Mucosa of stomach (tissue), 1 donor: ENCODE results near the gene NCKAP5.

ENCODE experiments used
- H3K27me3 ChIP-seq: one replicate; pipeline ENCODE4 v1.7.0; 2013; ENCODE audit warnings: mild to moderate bottlenecking, low read length; ENCODE audit not compliant: control insufficient read depth, insufficient read depth
- H3K36me3 ChIP-seq: one replicate; pipeline ENCODE4 v1.7.0; 2013; ENCODE audit warnings: low read length; ENCODE audit not compliant: control insufficient read depth, insufficient read depth
- H3K4me1 ChIP-seq: one replicate; pipeline ENCODE4 v1.7.0; 2013; ENCODE audit warnings: mild to moderate bottlenecking, low read length; ENCODE audit not compliant: control insufficient read depth, insufficient read depth
- H3K4me3 ChIP-seq: one replicate; pipeline ENCODE4 v1.7.0; 2013; ENCODE audit warnings: low read length
- H3K9ac ChIP-seq: one replicate; pipeline ENCODE4 v1.7.0; 2013; ENCODE audit warnings: mild to moderate bottlenecking, low read length, moderate library complexity
- H3K9me3 ChIP-seq: one replicate; pipeline ENCODE4 v1.7.0; 2013; ENCODE audit warnings: mild to moderate bottlenecking, low read length, moderate library complexity; ENCODE audit not compliant: control insufficient read depth
- donor health status: Pancreatic carcinoma.

Gene NCKAP5

DNA sequence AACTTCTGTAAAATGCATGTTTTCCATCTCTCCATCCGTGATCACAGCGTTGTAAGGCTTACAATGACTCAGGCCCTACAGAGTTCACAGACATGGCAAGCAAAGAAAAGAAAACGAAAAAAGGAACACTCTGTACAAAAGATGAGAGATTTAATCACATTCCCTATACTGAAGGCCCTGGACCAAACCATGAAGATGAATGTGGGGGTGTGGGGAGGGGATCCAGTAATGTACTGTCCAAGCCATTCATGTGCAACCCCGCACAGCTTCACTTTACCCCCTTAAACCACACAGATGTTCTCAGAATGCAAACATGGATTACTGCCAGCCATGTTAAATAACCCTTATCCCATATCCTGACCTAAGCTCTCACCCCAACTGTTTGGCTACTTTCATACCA, 391.1 kb downstream of the NCKAP5 start:
- H3K36me3 ChIP-seq = no peaks in the 10 kb centered on the region
- no peaks in the 10 kb centered on the region for H3K27me3 ChIP-seq
- no peaks in the 10 kb centered on the region for H3K9me3 ChIP-seq
- H3K9ac ChIP-seq = no peak overlapping the region
- H3K4me3 ChIP-seq = no peak overlapping the region
- H3K4me1 ChIP-seq = no peaks in the 10 kb centered on the region

GRCh38 chr2:133175926-133176325, 392.3 kb downstream of the NCKAP5 start:
- H3K9ac ChIP-seq = no peak overlapping the region

GRCh38 chr2:133173224-133173623, 395.0 kb downstream of the NCKAP5 start:
- no peak overlapping the region for H3K9ac ChIP-seq
- no peaks in the 10 kb centered on the region for H3K4me1 ChIP-seq
- H3K27me3 ChIP-seq = no peaks in the 10 kb centered on the region
- no peak overlapping the region for H3K4me3 ChIP-seq
- H3K36me3 ChIP-seq = no peaks in the 10 kb centered on the region
- no peaks in the 10 kb centered on the region for H3K9me3 ChIP-seq

More at GRCh38 chr2:133175926-133176325, 392.3 kb downstream of the NCKAP5 start:
- H3K9me3 ChIP-seq = no peaks in the 10 kb centered on the region
- no peak overlapping the region for H3K4me3 ChIP-seq
- H3K36me3 ChIP-seq = no peaks in the 10 kb centered on the region
- no peaks in the 10 kb centered on the region for H3K27me3 ChIP-seq
- H3K4me1 ChIP-seq = no peaks in the 10 kb centered on the region

GRCh38 chr2:133171393-133172004, 396.8 kb downstream of the NCKAP5 start:
- no peaks in the 10 kb centered on the region for H3K36me3 ChIP-seq
- no peaks in the 10 kb centered on the region for H3K9me3 ChIP-seq
- no peaks in the 10 kb centered on the region for H3K4me1 ChIP-seq
- H3K4me3 ChIP-seq = no peak overlapping the region
- no peak overlapping the region for H3K9ac ChIP-seq
- H3K27me3 ChIP-seq = no peaks in the 10 kb centered on the region

DNA sequence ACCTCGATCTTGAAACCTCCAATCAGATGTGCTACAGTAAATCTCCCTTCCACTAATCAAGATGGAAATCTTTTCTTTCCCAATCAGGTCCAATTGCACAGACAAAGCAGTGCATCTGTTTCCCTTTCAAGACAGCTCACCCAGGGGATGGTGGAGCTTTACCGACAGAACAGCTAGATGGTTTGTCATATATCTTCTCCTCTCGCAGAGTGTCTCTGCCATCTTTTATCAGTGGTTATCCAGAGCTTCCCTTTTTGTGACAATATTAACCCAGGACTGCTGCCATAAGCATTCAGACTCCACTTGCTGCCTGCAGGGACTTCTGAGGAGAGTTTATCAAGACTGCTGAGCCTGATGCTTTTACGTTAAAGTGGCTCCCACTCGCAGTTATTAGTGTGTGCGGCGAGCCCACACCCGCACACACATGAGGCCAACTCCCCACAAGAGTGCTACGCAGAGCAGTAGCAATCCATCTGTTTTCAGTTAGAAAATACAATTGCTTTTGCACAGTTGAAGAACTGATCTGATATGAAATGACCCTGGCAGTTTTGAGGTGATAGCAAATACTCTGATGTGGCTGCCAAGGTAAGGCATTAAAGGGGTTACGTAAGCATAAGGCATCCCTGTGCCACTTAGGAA, 398.9 kb downstream of the NCKAP5 start:
- H3K4me3 ChIP-seq = no peak overlapping the region
- no peaks in the 10 kb centered on the region for H3K27me3 ChIP-seq
- H3K36me3 ChIP-seq = no peaks in the 10 kb centered on the region
- no peaks in the 10 kb centered on the region for H3K9me3 ChIP-seq
- H3K9ac ChIP-seq = no peak overlapping the region
- H3K4me1 ChIP-seq = no peaks in the 10 kb centered on the region

DNA sequence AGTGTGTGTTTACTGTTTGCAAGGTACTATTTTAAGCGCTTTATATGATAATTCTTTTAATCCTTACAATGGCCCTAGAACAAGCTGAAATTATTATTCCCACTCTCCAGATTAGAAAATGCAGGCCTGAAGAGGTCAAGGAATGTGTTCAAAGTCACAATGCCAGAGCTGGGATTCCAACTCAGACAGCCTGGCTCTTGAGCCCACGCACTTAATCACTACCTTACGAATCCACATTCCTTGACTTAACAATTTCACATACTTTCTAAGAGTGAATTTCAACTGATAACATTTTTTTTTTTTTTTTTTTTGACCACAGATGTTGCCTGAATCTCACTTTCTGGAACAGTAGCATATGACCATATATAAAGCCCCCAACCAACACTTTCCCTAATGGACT, 400.3 kb downstream of the NCKAP5 start:
- no peaks in the 10 kb centered on the region for H3K27me3 ChIP-seq
- no peaks in the 10 kb centered on the region for H3K9me3 ChIP-seq

DNA sequence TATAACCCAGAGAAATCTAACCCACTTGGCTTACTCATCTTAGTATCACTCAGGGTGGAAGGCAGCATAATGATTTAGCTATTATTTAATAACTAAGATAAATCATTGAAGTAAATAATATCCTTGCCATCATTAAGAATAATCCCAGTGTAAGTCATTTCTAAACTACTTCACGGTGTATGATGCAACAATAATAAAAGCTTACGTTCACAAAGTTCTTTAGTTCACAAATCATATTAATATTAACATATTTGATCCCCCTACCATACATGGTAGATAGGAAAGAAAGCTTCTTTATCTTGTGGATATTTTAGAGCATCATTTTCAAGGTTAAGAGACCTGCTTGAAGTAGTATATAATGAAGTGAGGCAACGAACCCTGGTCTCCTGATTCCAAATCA, 401.0 kb downstream of the NCKAP5 start:
- Histone ChIP-seq H3K4me3 (no peak overlapping the region), H3K27me3 (no peaks in the 10 kb centered on the region), H3K9me3 (no peaks in the 10 kb centered on the region), H3K9ac (no peak overlapping the region), H3K36me3 (no peaks in the 10 kb centered on the region), H3K4me1 (no peaks in the 10 kb centered on the region)

More for the DNA sequence above, 400.3 kb downstream of the NCKAP5 start:
- Histone ChIP-seq H3K4me3 (no peak overlapping the region), H3K9ac (no peak overlapping the region), H3K4me1 (no peaks in the 10 kb centered on the region), H3K36me3 (no peaks in the 10 kb centered on the region)

DNA sequence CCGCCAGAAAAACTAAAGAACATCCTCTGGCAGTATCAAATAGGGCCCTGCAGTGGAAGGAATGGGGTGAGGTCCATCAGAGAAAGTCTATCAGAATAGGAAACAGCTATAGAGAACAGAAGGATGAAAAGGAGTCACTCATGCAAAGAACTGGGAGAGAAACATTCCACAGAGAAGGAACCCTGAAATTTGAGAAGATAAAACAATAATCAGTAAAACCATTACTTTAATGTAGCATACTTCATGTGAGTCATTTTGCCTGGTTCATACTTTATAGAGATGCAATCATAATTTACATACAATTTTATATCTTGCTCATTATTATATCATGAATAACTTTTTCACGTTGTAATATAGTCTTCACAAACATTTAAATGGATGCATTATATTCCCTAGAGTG, 402.2 kb downstream of the NCKAP5 start:
- no peaks in the 10 kb centered on the region for H3K9me3 ChIP-seq
- no peak overlapping the region for H3K4me3 ChIP-seq
- no peak overlapping the region for H3K9ac ChIP-seq
- H3K36me3 ChIP-seq = no peaks in the 10 kb centered on the region
- H3K4me1 ChIP-seq = no peaks in the 10 kb centered on the region
- H3K27me3 ChIP-seq = no peaks in the 10 kb centered on the region

- Histone ChIP-seq H3K9me3 (no peaks in the 10 kb centered on the region), H3K4me3 (no peak overlapping the region), H3K9ac (no peak overlapping the region), H3K27me3 (no peaks in the 10 kb centered on the region), H3K36me3 (no peaks in the 10 kb centered on the region), H3K4me1 (no peaks in the 10 kb centered on the region)
These were observed 405.2 kb downstream of the NCKAP5 start for GRCh38 chr2:133163111-133163510.

GRCh38 chr2:133158442-133158841, 409.8 kb downstream of the NCKAP5 start:
- H3K4me3 ChIP-seq = no peak overlapping the region
- no peaks in the 10 kb centered on the region for H3K36me3 ChIP-seq
- H3K27me3 ChIP-seq = no peaks in the 10 kb centered on the region
- no peak overlapping the region for H3K9ac ChIP-seq
- no peaks in the 10 kb centered on the region for H3K4me1 ChIP-seq
- H3K9me3 ChIP-seq = no peaks in the 10 kb centered on the region

DNA sequence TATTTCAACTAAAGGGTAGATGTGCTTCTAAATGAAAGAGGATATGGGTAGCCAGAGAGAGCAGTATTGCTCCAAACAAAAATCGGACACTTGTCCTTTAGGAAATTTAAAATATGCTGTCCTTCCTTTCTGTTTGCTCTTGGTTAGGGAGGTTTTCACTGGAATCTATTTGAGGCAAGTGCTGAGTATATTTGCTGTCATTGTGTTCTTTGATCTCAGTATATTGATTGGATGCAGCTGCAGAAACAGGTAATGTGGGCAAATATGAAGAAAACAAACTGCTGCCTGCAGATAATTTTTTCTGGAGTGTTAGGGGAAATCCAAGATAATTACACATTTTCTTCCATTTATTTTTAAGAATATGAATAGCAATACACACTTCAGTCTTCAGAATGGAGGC, 410.2 kb downstream of the NCKAP5 start:
- no peaks in the 10 kb centered on the region for H3K27me3 ChIP-seq
- no peaks in the 10 kb centered on the region for H3K36me3 ChIP-seq
- H3K9ac ChIP-seq = no peak overlapping the region
- H3K4me1 ChIP-seq = no peaks in the 10 kb centered on the region
- H3K9me3 ChIP-seq = no peaks in the 10 kb centered on the region
- H3K4me3 ChIP-seq = no peak overlapping the region

GRCh38 chr2:133157141-133157540, 411.1 kb downstream of the NCKAP5 start:
- H3K4me1 ChIP-seq = no peaks in the 10 kb centered on the region
- no peaks in the 10 kb centered on the region for H3K36me3 ChIP-seq
- H3K9ac ChIP-seq = no peak overlapping the region
- H3K4me3 ChIP-seq = no peak overlapping the region
- H3K9me3 ChIP-seq = no peaks in the 10 kb centered on the region
- H3K27me3 ChIP-seq = no peaks in the 10 kb centered on the region
